GM23248 (cell line): ENCODE results near the gene TXN2. TPM values are rescaled to one million over a fixed set of nuclear protein-coding genes. Genes with fewer than 3 reads are reported as not detected.
A peak's percentile ranks its signal among the peaks of the same experiment; 100 is the strongest.

Source experiments
- DNase-seq: peaks from one replicate; pipeline ENCODE4 v3.0.0-alpha.2; 2015
- H2AFZ ChIP-seq: fragments of 200-600 bp; sonication (generic); 2 replicates; pipeline ENCODE4 v1.6.1; 2016; ENCODE audit warnings: antibody characterized with exemption
- H3F3A ChIP-seq: fragments of 200-600 bp; sonication (generic); 2 replicates; pipeline ENCODE4 v1.6.1; 2016; ENCODE audit warnings: mild to moderate bottlenecking, antibody characterized with exemption, mixed run types; ENCODE audit not compliant: insufficient read depth
- H3K27ac ChIP-seq: fragments of 200-600 bp; sonication (generic); 2 replicates; pipeline ENCODE4 v1.5.1; 2016; ENCODE audit warnings: mild to moderate bottlenecking
- H3K27me3 ChIP-seq: fragments of 200-600 bp; sonication (generic); replicated peaks from 2 replicates; pipeline ENCODE4 v1.6.1; 2016; ENCODE audit warnings: mild to moderate bottlenecking; ENCODE audit not compliant: insufficient read depth
- H3K36me3 ChIP-seq: fragments of 200-600 bp; sonication (generic); 2 replicates; pipeline ENCODE4 v1.6.1; 2016; ENCODE audit warnings: low read depth, mild to moderate bottlenecking
- H3K4me1 ChIP-seq: fragments of 200-600 bp; sonication (generic); 2 replicates; pipeline ENCODE4 v1.6.1; 2016; ENCODE audit warnings: mild to moderate bottlenecking; ENCODE audit not compliant: insufficient read depth
- H3K4me2 ChIP-seq: fragments of 200-600 bp; sonication (generic); one replicate; pipeline ENCODE4 v1.6.1; 2016; ENCODE audit warnings: mild to moderate bottlenecking; ENCODE audit not compliant: unreplicated experiment
- H3K4me3 ChIP-seq: fragments of 200-600 bp; sonication (generic); 2 replicates; pipeline ENCODE4 v1.5.1; 2016; ENCODE audit warnings: mild to moderate bottlenecking
- H3K79me2 ChIP-seq: fragments of 200-600 bp; sonication (generic); 2 replicates; pipeline ENCODE4 v1.6.1; 2016; ENCODE audit warnings: mild to moderate bottlenecking; ENCODE audit not compliant: insufficient read depth
- H3K9ac ChIP-seq: fragments of 200-600 bp; sonication (generic); 2 replicates; pipeline ENCODE4 v1.6.1; 2016; ENCODE audit warnings: mild to moderate bottlenecking
- H3K9me2 ChIP-seq: fragments of 200-600 bp; sonication (generic); 2 replicates; pipeline ENCODE4 v1.6.1; 2016; ENCODE audit warnings: mixed run types, mild to moderate bottlenecking, moderate library complexity; ENCODE audit not compliant: insufficient read depth
- H3K9me3 ChIP-seq: fragments of 200-600 bp; sonication (generic); one replicate; pipeline ENCODE4 v1.6.1; 2017; ENCODE audit warnings: low read depth
- H4K20me1 ChIP-seq: fragments of 200-600 bp; sonication (generic); 2 replicates; pipeline ENCODE4 v1.6.0; 2016; ENCODE audit not compliant: insufficient read depth
- EZH2 ChIP-seq: fragments of 200-600 bp; sonication (generic); IDR thresholded peaks from 2 replicates; pipeline ENCODE4 v1.6.1; 2018; ENCODE audit warnings: antibody characterized with exemption, mild to moderate bottlenecking; ENCODE audit not compliant: insufficient read depth, poor library complexity, severe bottlenecking
- EZH2phosphoT487 ChIP-seq: fragments of 200-600 bp; sonication (generic); IDR thresholded peaks from 2 replicates; pipeline ENCODE4 v1.6.1; 2018; ENCODE audit warnings: antibody characterized with exemption, moderate library complexity, mild to moderate bottlenecking, low read depth; ENCODE audit not compliant: insufficient read depth
- WGBS, 2 experiments: methylation state at CpG; one replicate each; pipeline ENCODE4 v1.1.6; 2015 to 2017; ENCODE audit warnings: low lambda C conversion rate in 2 of 2, low coverage in 1 of 2; ENCODE audit errors: missing lambda C conversion rate in 2 of 2; 5-methylcytosine and 5-hydroxymethylcytosine counted together
- in situ Hi-C: fragments of 300-500 bp; cut with MboI; formaldehyde crosslinking; loops from 2 replicates; pipeline ENCODE4 v1.15.0; 2020
- polyA plus RNA-seq: library from polyadenylated mRNA; unstranded; fragments of >200 nt; fragmentation: Nextera tagmentation; extraction: Ambion mirVana; gene quantifications from 2 replicates; pipeline ENCODE4 v1.2.1, GENCODE V29; 2016
- total RNA-seq: library from RNA; depleted of rRNA; stranded (reverse); fragments of >200 nt; shearing (Covaris generic); gene quantifications from 2 replicates; pipeline ENCODE4 v1.2.3, GENCODE V29; 2014

Gene TXN2
- total and polyA plus RNA-seq, 2 experiments from 2014 or later: 24.0 to 104 TPM

GRCh38 chr22:36467042-36467810, 14.2 kb downstream of the TXN2 start:
- Histone ChIP-seq H3F3A (peaks cover 38% of the 10 kb centered on the region), H3K79me2 (peaks cover 28% of the 10 kb centered on the region), H3K9ac (peak overlapping the region; percentile 44), H3K4me2 (peak overlapping the region; percentile 73), H3K27ac (peak overlapping the region; percentile 59), H3K4me3 (no peak overlapping the region), H3K9me3 (no peaks in the 10 kb centered on the region), H3K27me3 (no peaks in the 10 kb centered on the region), H4K20me1 (no peaks in the 10 kb centered on the region), H3K4me1 (peaks cover 55% of the 10 kb centered on the region), H3K9me2 (no peaks in the 10 kb centered on the region), H3K36me3 (no peaks in the 10 kb centered on the region), H2AFZ (no peak overlapping the region)
- in situ Hi-C loops: loop anchor here (10.0 kb wide), 1 partner anchor 162 kb away; no protein-coding TSS in a partner anchor
- 75 to 78% methylated on average over 12 to 14 of the region's 14 CpGs for WGBS, 2 experiments
- DNase-seq: peak; percentile 50
- no peak for TF ChIP-seq EZH2
- no peak for TF ChIP-seq EZH2phosphoT487

DNA sequence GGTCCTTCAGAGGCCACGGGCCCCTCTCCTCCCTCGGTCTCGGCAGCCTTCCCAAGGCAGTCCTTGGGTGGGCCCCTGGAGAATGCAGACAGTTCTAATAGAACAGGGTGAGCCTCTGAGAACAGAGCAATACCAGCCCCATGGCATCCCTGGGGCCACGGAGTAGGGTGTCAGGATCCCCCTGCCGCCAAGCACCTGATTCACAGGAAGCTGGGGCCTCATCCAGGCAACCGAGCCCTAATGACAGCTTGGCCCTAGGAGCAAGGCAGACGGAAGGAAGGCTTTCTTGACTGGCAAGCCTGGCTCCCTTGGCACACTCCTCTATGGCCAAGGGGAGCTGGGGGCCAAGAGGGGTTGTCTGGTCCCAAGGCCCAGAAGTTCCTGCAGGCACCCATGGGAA, 15.2 kb downstream of the TXN2 start:
- Histone ChIP-seq H3F3A (peaks cover 33% of the 10 kb centered on the region), H3K4me3 (no peak overlapping the region), H3K9me3 (no peaks in the 10 kb centered on the region), H4K20me1 (no peaks in the 10 kb centered on the region), H2AFZ (no peak overlapping the region), H3K27ac (no peak overlapping the region), H3K79me2 (peaks cover 28% of the 10 kb centered on the region), H3K4me1 (peaks cover 52% of the 10 kb centered on the region), H3K36me3 (no peaks in the 10 kb centered on the region), H3K4me2 (no peak overlapping the region), H3K9me2 (no peaks in the 10 kb centered on the region), H3K27me3 (no peaks in the 10 kb centered on the region), H3K9ac (no peak overlapping the region)
- no peak for DNase-seq
- WGBS, 2 experiments: 89 to 90% methylated on average over 7 of the region's 7 CpGs
- in situ Hi-C loops: loop anchor here (10.0 kb wide), 1 partner anchor 161 kb away; no protein-coding TSS in a partner anchor
- TF ChIP-seq EZH2phosphoT487 (no peak), EZH2 (no peak)

DNA sequence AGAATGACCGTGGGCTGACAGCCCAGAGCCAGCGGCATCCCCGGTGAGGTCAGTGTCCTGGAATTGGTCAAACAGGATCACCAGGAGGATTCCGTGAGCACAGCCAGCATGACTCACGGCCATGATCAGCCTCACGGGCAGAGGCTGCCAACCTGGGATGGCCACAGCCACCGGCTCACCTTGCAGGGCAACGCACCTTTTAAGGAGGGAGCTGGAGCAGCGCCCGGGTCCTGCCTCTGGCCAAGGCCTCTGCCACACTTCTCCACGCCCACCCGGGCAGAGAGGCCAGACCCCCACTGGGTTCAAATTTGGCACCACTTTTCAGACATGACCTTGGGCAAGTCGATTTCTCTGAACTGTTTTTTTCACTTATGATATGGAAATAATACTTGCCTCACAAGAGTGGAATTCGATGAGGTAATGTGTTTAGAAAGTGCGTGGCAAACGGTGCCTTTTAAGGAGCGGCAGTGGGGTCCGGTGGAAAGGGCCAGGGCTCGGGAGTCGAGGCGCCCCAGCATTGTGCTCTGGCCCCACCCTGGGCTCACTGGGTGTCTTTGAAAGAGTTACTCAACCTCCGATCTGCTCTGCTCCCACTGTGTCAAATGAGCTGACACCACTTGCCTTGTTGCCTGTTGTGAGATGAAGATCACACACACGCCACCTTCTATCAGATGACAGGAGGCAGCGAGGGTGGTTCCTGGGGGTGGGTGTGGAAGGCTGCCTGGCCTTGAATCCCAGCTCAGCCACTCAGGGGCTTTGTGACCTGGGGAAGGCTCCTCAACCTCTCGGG, 16.0 kb downstream of the TXN2 start:
- H3K4me2 ChIP-seq: no peak overlapping the region
- H3K27ac ChIP-seq: peak overlapping the region; percentile 43
- peaks cover 28% of the 10 kb centered on the region for H3F3A ChIP-seq
- no peaks in the 10 kb centered on the region for H3K9me3 ChIP-seq
- H3K4me1 ChIP-seq: peaks cover 46% of the 10 kb centered on the region
- H3K9me2 ChIP-seq: no peaks in the 10 kb centered on the region
- in situ Hi-C loops: loop anchor here (10.0 kb wide), 1 partner anchor 161 kb away; no protein-coding TSS in a partner anchor
- no peak overlapping the region for H2AFZ ChIP-seq
- peak; percentile 95 for DNase-seq
- 58% methylated on average over 25 of the region's 25 CpGs for WGBS, 2 experiments
- no peaks in the 10 kb centered on the region for H3K27me3 ChIP-seq
- no peak overlapping the region for H3K4me3 ChIP-seq
- peaks cover 23% of the 10 kb centered on the region for H3K79me2 ChIP-seq
- no peaks in the 10 kb centered on the region for H4K20me1 ChIP-seq
- H3K9ac ChIP-seq: no peak overlapping the region
- TF ChIP-seq EZH2: no peak
- TF ChIP-seq EZH2phosphoT487: no peak
- H3K36me3 ChIP-seq: no peaks in the 10 kb centered on the region

DNA sequence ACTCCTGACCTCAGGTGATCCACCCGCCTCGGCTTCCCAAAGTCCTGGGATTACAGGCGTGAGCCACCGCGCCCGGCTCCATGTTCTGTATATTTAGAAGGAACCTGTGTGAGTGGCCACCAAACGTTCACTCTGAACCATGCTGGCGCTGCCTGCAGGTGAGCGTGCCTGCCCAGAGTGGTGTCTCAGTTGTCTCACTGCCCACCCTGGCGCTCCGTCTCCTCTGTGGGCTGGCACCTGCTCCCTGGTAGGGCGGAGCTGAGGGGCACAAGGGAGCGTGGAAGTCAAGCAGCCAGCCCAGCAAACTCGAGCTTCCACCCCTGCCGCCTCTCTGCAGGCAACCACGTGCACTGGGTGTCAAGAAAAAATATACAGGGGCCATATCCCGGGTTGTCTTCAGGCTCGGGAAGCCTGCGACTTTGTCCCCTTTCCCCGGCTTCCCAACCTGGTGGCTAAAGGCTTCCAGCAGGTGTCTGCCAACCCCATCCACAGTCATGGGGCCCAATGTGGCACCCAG, 16.7 kb downstream of the TXN2 start:
- in situ Hi-C loops: loop anchor here (10.0 kb wide), 1 partner anchor 160 kb away; no protein-coding TSS in a partner anchor
- Histone ChIP-seq H3K27me3 (no peaks in the 10 kb centered on the region), H3K4me2 (no peak overlapping the region), H3K4me1 (peaks cover 42% of the 10 kb centered on the region), H3K9me3 (no peaks in the 10 kb centered on the region), H4K20me1 (no peaks in the 10 kb centered on the region), H3K79me2 (peaks cover 16% of the 10 kb centered on the region), H3K27ac (no peak overlapping the region), H3K36me3 (no peaks in the 10 kb centered on the region), H3K4me3 (no peak overlapping the region), H3K9ac (no peak overlapping the region), H2AFZ (no peak overlapping the region), H3F3A (peaks cover 27% of the 10 kb centered on the region), H3K9me2 (no peaks in the 10 kb centered on the region)
- no peak for DNase-seq
- WGBS, 2 experiments: 81% methylated on average over 20 of the region's 20 CpGs
- TF ChIP-seq EZH2 (no peak), EZH2phosphoT487 (no peak)
